Ascending aorta (tissue), 2 donors: ENCODE results near the gene ZBBX. TPM values are rescaled to one million over a fixed set of nuclear protein-coding genes. Genes with fewer than 3 reads are reported as not detected.

Source experiments
- DNase-seq, 2 donors: peaks; one replicate each; pipeline ENCODE4 v3.0.0-alpha.2; 2019; ENCODE audit warnings: low spot score in 2 of 2
- H3K27ac ChIP-seq, 2 donors: fragments of 200-600 bp; sonication (generic); one replicate each; pipeline ENCODE4 v1.5.1; 2016 to 2017; ENCODE audit warnings: mild to moderate bottlenecking in 1 of 2
- H3K27me3 ChIP-seq: fragments of 200-600 bp; sonication (generic); one replicate; pipeline ENCODE4 v1.5.1; 2017
- H3K36me3 ChIP-seq, 2 donors: fragments of 200-600 bp; sonication (generic); one replicate each; pipeline ENCODE4 v1.5.1; 2016
- H3K4me1 ChIP-seq, 2 donors: fragments of 200-600 bp; sonication (generic); one replicate each; pipeline ENCODE4 v1.5.1; 2016 to 2017; ENCODE audit warnings: mild to moderate bottlenecking in 1 of 2
- H3K4me3 ChIP-seq, 2 donors: fragments of 200-600 bp; sonication (generic); one replicate each; pipeline ENCODE4 v1.5.1; 2016 to 2017; ENCODE audit warnings: mild to moderate bottlenecking in 1 of 2
- H3K9me3 ChIP-seq, 2 donors: fragments of 200-600 bp; sonication (generic); one replicate each; pipeline ENCODE4 v1.5.1; 2016
- CTCF ChIP-seq, 3 experiments: fragments of 200-600 bp in 2 of 3; fragments of 450-650 bp in 1 of 3; sonication (generic) in 2 of 3; IDR thresholded peaks; one replicate each; pipeline ENCODE4 v1.5.1; 2016 to 2019; ENCODE audit warnings: antibody characterized with exemption in 3 of 3, mild to moderate bottlenecking in 1 of 3, moderate library complexity in 1 of 3
- intact Hi-C: fragments of 100-400 bp; cut with DNase I; formaldehyde crosslinking; loops from one replicate; pipeline ENCODE4 v1.15.1; 2023
- total RNA-seq: library from RNA; depleted of rRNA; stranded (reverse); fragments of >200 nt; gene quantifications from one replicate; pipeline ENCODE4 v1.1.0, GENCODE V29; 2016

ZBBX gene
- total RNA-seq, 1 donor from 2014 or later: not detected

GRCh38 chr3:167396075-167396474 is 16.0 kb upstream of the ZBBX start:
- Histone ChIP-seq H3K27me3 (no peaks in the 10 kb centered on the region), H3K36me3 (no peaks in the 10 kb centered on the region), H3K9me3 (no peaks in the 10 kb centered on the region), H3K27ac (no peak overlapping the region), H3K4me3 (no peak overlapping the region), H3K4me1 (no peaks in the 10 kb centered on the region)
- no peak for TF ChIP-seq CTCF (IDR thresholded peaks at IDR 0.05)
- intact Hi-C loops: no loop called here
- DNase-seq: no peak

- Histone ChIP-seq H3K4me1 (no peaks in the 10 kb centered on the region), H3K36me3 (no peaks in the 10 kb centered on the region), H3K27ac (no peak overlapping the region), H3K9me3 (no peaks in the 10 kb centered on the region), H3K4me3 (no peak overlapping the region), H3K27me3 (no peaks in the 10 kb centered on the region)
- TF ChIP-seq CTCF (IDR thresholded peaks at IDR 0.05): no peak
- no peak for DNase-seq
- intact Hi-C loops: no loop called here
Measured at GRCh38 chr3:167394003-167394402, 13.9 kb upstream of the ZBBX start.

- Histone ChIP-seq H3K27me3 (no peaks in the 10 kb centered on the region), H3K9me3 (no peaks in the 10 kb centered on the region), H3K4me1 (peaks cover 0 to 3% of the 10 kb centered on the region in 2 donors), H3K27ac (no peak overlapping the region), H3K36me3 (no peaks in the 10 kb centered on the region), H3K4me3 (no peak overlapping the region)
- DNase-seq: no peak
- TF ChIP-seq CTCF (IDR thresholded peaks at IDR 0.05): no peak
- intact Hi-C loops: no loop called here
Measured at GRCh38 chr3:167382155-167382554, 2.1 kb upstream of the ZBBX start.

- Histone ChIP-seq H3K9me3 (no peaks in the 10 kb centered on the region), H3K27ac (no peak overlapping the region), H3K4me3 (no peak overlapping the region), H3K4me1 (peaks cover 0 to 3% of the 10 kb centered on the region in 2 donors), H3K36me3 (no peaks in the 10 kb centered on the region), H3K27me3 (no peaks in the 10 kb centered on the region)
- no peak for DNase-seq
- intact Hi-C loops: no loop called here
- no peak for TF ChIP-seq CTCF (IDR thresholded peaks at IDR 0.05)
Measured at GRCh38 chr3:167375478-167375877, 4.6 kb downstream of the ZBBX start.

GRCh38 chr3:167372138-167372537 is 8.0 kb downstream of the ZBBX start:
- intact Hi-C loops: no loop called here
- no peak for DNase-seq
- TF ChIP-seq CTCF (IDR thresholded peaks at IDR 0.05): no peak
- Histone ChIP-seq H3K36me3 (no peaks in the 10 kb centered on the region), H3K27ac (no peak overlapping the region), H3K27me3 (no peaks in the 10 kb centered on the region), H3K4me1 (no peaks in the 10 kb centered on the region), H3K9me3 (no peaks in the 10 kb centered on the region), H3K4me3 (no peak overlapping the region)

- Histone ChIP-seq H3K4me1 (no peaks in the 10 kb centered on the region), H3K27ac (no peak overlapping the region), H3K9me3 (no peaks in the 10 kb centered on the region), H3K27me3 (no peaks in the 10 kb centered on the region), H3K4me3 (no peak overlapping the region), H3K36me3 (no peaks in the 10 kb centered on the region)
- TF ChIP-seq CTCF (IDR thresholded peaks at IDR 0.05): no peak
- intact Hi-C loops: no loop called here
- DNase-seq: no peak
Measured at GRCh38 chr3:167361948-167362347, 18.1 kb downstream of the ZBBX start.
